H1 (cell line): Measurements from ENCODE around the gene PRR5L. TPM values are rescaled to one million over a fixed set of nuclear protein-coding genes. Genes with fewer than 3 reads are reported as not detected.

Source experiments
- CTCF ChIA-PET: fragments of 300-600 bp; sonication (Branson Sonifier 250); formaldehyde crosslinking; loops from one replicate; lab custom pipeline; 2021; ENCODE audit not compliant: partially characterized antibody; lab: Charles Lee
- POLR2A ChIA-PET: fragments of 300-600 bp; sonication (Branson Sonifier 250); formaldehyde crosslinking; loops from one replicate; lab custom pipeline; 2021; ENCODE audit warnings: inconsistent platforms; ENCODE audit not compliant: partially characterized antibody; lab: Charles Lee
- DNase-seq, 2 experiments: peaks; one replicate each; pipeline versions ENCODE4 v3.0.0 to v3.0.0-alpha.2; 2010 to 2022; ENCODE audit warnings: low spot score in 2 of 2, low read depth in 1 of 2, mixed read lengths in 1 of 2
- FAIRE-seq: peaks from 2 replicates; lab custom pipeline; 2011; peaks lifted over from hg19 to GRCh38; lab: Jason Lieb, UNC
- H2AFZ ChIP-seq: 2 replicates; pipeline ENCODE4 v1.8.1; 2012; ENCODE audit warnings: low read length, inconsistent platforms
- H2AK5ac ChIP-seq: 2 replicates; pipeline ENCODE4 v1.6.1; 2013; ENCODE audit warnings: low read depth, low read length
- H2BK120ac ChIP-seq: replicated peaks from 2 replicates; pipeline ENCODE3; 2013; ENCODE audit warnings: low read depth, low read length, inconsistent platforms
- H2BK12ac ChIP-seq: 2 replicates; pipeline ENCODE4 v1.6.1; 2013; ENCODE audit warnings: low read depth, low read length
- H2BK15ac ChIP-seq: 2 replicates; pipeline ENCODE4 v1.6.1; 2013; ENCODE audit warnings: low read length
- H2BK20ac ChIP-seq: 2 replicates; pipeline ENCODE4 v1.6.1; 2013; ENCODE audit warnings: low read length
- H2BK5ac ChIP-seq: 2 replicates; pipeline ENCODE4 v1.6.1; 2013; ENCODE audit warnings: low read depth, low read length
- H3K14ac ChIP-seq: 2 replicates; pipeline ENCODE4 v1.6.1; 2013; ENCODE audit warnings: inconsistent platforms; ENCODE audit not compliant: insufficient read length
- H3K18ac ChIP-seq: 2 replicates; pipeline ENCODE4 v1.6.1; 2013; ENCODE audit warnings: low read length; ENCODE audit errors: extremely low read depth
- H3K23ac ChIP-seq: 2 replicates; pipeline ENCODE4 v1.6.1; 2013; ENCODE audit warnings: inconsistent platforms; ENCODE audit not compliant: insufficient read length
- H3K23me2 ChIP-seq: 2 replicates; pipeline ENCODE4 v1.6.1; 2013; ENCODE audit warnings: low read depth, low read length
- H3K27ac ChIP-seq: 2 replicates; pipeline ENCODE4 v1.6.1; 2011; ENCODE audit warnings: low read depth, low read length, inconsistent platforms
- H3K27me3 ChIP-seq, 4 experiments: replicated peaks in 1 of 4; 1 replicate in 1 of 4; 2 replicates in 3 of 4; pipeline versions ENCODE4 v1.6.1 to v1.8.1; 2011 to 2013; ENCODE audit warnings: low read length in 3 of 4, mild to moderate bottlenecking in 3 of 4, inconsistent platforms in 2 of 4, mixed read lengths in 2 of 4, moderate library complexity in 1 of 4; ENCODE audit not compliant: control insufficient read depth in 3 of 4, insufficient read depth in 3 of 4; ENCODE audit errors: extremely low read depth in 1 of 4
- H3K36me3 ChIP-seq, 4 experiments: 2 replicates each; pipeline versions ENCODE4 v1.6.1 to v1.8.1; 2011 to 2013; ENCODE audit warnings: mild to moderate bottlenecking in 4 of 4, low read length in 3 of 4, moderate library complexity in 2 of 4, control low read depth in 1 of 4, inconsistent platforms in 1 of 4; ENCODE audit not compliant: insufficient read depth in 4 of 4, control insufficient read depth in 2 of 4
- H3K4ac ChIP-seq: replicated peaks from 2 replicates; pipeline ENCODE3; 2013; ENCODE audit warnings: low read length, low read depth, mixed read lengths, inconsistent platforms; ENCODE audit not compliant: insufficient read length
- H3K4me1 ChIP-seq, 4 experiments: replicated peaks in 1 of 4; 1 replicate in 1 of 4; 2 replicates in 3 of 4; pipeline versions ENCODE4 v1.6.1 to v1.8.1; 2011 to 2013; ENCODE audit warnings: low read length in 3 of 4, inconsistent platforms in 2 of 4, mixed read lengths in 1 of 4; ENCODE audit not compliant: insufficient read depth in 4 of 4, control insufficient read depth in 3 of 4
- H3K4me2 ChIP-seq, 2 experiments: 2 replicates each; pipeline versions ENCODE4 v1.6.1 to v1.8.1; 2011 to 2013; ENCODE audit warnings: low read depth in 2 of 2, low read length in 2 of 2, control low read depth in 1 of 2, inconsistent platforms in 1 of 2, mild to moderate bottlenecking in 1 of 2; ENCODE audit not compliant: insufficient read depth in 1 of 2
- H3K4me3 ChIP-seq, 4 experiments: fragments of 200-600, 300-600 bp in 1 of 4; sonication (generic), shearing (Covaris generic), sonication (Bioruptor Twin) in 1 of 4; 2 replicates each; pipeline versions ENCODE4 v1.5.1 to v1.8.1; 2011 to 2016; ENCODE audit warnings: low read length in 4 of 4, low read depth in 3 of 4, control low read depth in 2 of 4, inconsistent platforms in 2 of 4, mild to moderate bottlenecking in 2 of 4, mixed read lengths in 1 of 4, moderate library complexity in 1 of 4; ENCODE audit not compliant: insufficient read depth in 2 of 4; ENCODE audit errors: extremely low read depth in 1 of 4
- H3K56ac ChIP-seq: replicated peaks from 2 replicates; pipeline ENCODE3; 2013; ENCODE audit warnings: low read depth, mild to moderate bottlenecking, mixed read lengths, low read length, inconsistent platforms; ENCODE audit not compliant: insufficient read length
- H3K79me1 ChIP-seq: 2 replicates; pipeline ENCODE4 v1.6.1; 2013; ENCODE audit warnings: low read depth, low read length, control low read depth
- H3K79me2 ChIP-seq, 2 experiments: 2 replicates each; pipeline versions ENCODE4 v1.6.1 to v1.8.1; 2012 to 2013; ENCODE audit warnings: low read length in 2 of 2, mild to moderate bottlenecking in 2 of 2, inconsistent platforms in 1 of 2; ENCODE audit not compliant: insufficient read depth in 2 of 2, control insufficient read depth in 1 of 2
- H3K9ac ChIP-seq, 4 experiments: replicated peaks in 1 of 4; 1 replicate in 1 of 4; 2 replicates in 3 of 4; pipeline versions ENCODE4 v1.6.1 to v1.8.1; 2011 to 2013; ENCODE audit warnings: low read depth in 3 of 4, low read length in 3 of 4, control low read depth in 2 of 4, mild to moderate bottlenecking in 2 of 4, moderate library complexity in 2 of 4, inconsistent platforms in 1 of 4; ENCODE audit errors: extremely low read depth in 1 of 4
- H3K9me3 ChIP-seq, 2 experiments: 2 replicates each; pipeline versions ENCODE4 v1.6.1 to v1.8.1; 2012 to 2013; ENCODE audit warnings: mild to moderate bottlenecking in 2 of 2, moderate library complexity in 2 of 2, control low read depth in 1 of 2, inconsistent platforms in 1 of 2, low read depth in 1 of 2, low read length in 1 of 2, mixed read lengths in 1 of 2; ENCODE audit not compliant: insufficient read depth in 2 of 2
- H4K20me1 ChIP-seq, 2 experiments: replicated peaks in 1 of 2; 2 replicates each; pipeline versions ENCODE3 to v1.8.1; 2011 to 2013; ENCODE audit warnings: inconsistent platforms in 2 of 2, low read length in 2 of 2, mild to moderate bottlenecking in 1 of 2; ENCODE audit not compliant: insufficient read depth in 2 of 2, control insufficient read depth in 1 of 2
- H4K5ac ChIP-seq: 2 replicates; pipeline ENCODE4 v1.6.1; 2013; ENCODE audit warnings: low read length, low read depth, mixed read lengths, inconsistent platforms; ENCODE audit not compliant: insufficient read length
- H4K8ac ChIP-seq: 2 replicates; pipeline ENCODE4 v1.8.0; 2013; ENCODE audit warnings: mild to moderate bottlenecking, moderate library complexity, low read length, inconsistent platforms; ENCODE audit not compliant: insufficient read depth; ENCODE audit errors: extremely low read depth
- H4K91ac ChIP-seq: replicated peaks from 2 replicates; pipeline ENCODE3; 2013; ENCODE audit warnings: low read length, mixed read lengths, inconsistent platforms; ENCODE audit not compliant: insufficient read length
- CHD2 ChIP-seq: IDR thresholded peaks from 2 replicates; pipeline ENCODE4 v1.6.1; 2012; ENCODE audit warnings: low read length, improper control_type of control experiment
- FOSL1 ChIP-seq: IDR thresholded peaks from 2 replicates; pipeline ENCODE4 v1.6.1; 2011; ENCODE audit warnings: mild to moderate bottlenecking, low read depth, low read length, moderate library complexity; ENCODE audit not compliant: insufficient read depth
- RNF2 ChIP-seq: fragments of 200-900, 300-1000 bp; sonication (generic); IDR thresholded peaks from 2 replicates; pipeline ENCODE4 v1.7.1; 2016; ENCODE audit warnings: borderline replicate concordance, low read depth, mild to moderate bottlenecking, antibody characterized with exemption, low read length; ENCODE audit not compliant: poor library complexity, severe bottlenecking; ENCODE audit errors: missing control alignments
- TEAD4 ChIP-seq: IDR thresholded peaks from 2 replicates; pipeline ENCODE4 v1.6.1; 2012; ENCODE audit warnings: low read depth, low read length, inconsistent platforms, mixed read lengths
- WGBS, 2 experiments: shearing (Covaris generic) in 1 of 2; methylation state at CpG; one replicate each; pipeline versions ENCODE4 v1.1.6 to v1.1.7; 2013 to 2015; ENCODE audit warnings: low lambda C conversion rate in 2 of 2, mixed read lengths in 2 of 2, inconsistent platforms in 1 of 2, low coverage in 1 of 2, missing lambda C conversion rate in 1 of 2; ENCODE audit not compliant: insufficient replicate concordance in 2 of 2, insufficient coverage in 1 of 2, insufficient read length in 1 of 2; ENCODE audit errors: extremely low coverage in 1 of 2, missing lambda C conversion rate in 1 of 2; 5-methylcytosine and 5-hydroxymethylcytosine counted together
- polyA plus RNA-seq, 7 experiments: library from polyadenylated mRNA; depleted of rRNA in 3 of 7; stranded (reverse) in 5 of 7; unstranded in 2 of 7; fragments of >200 nt in 5 of 7; fragments of 200-250 nt in 2 of 7; gene quantifications; 1 replicate in 5 of 7; 2 replicates in 1 of 7; 4 replicates in 1 of 7; pipeline versions ENCODE4 v1.2.1 to v1.2.3, GENCODE V29; 2011 to 2013; ENCODE audit warnings: missing spikeins in 2 of 7, mixed read lengths in 2 of 7
- total RNA-seq: library from RNA; stranded (reverse); fragmentation: NEBNext Ultra II Directional; extraction: Animal tissue kit (Norgen Biotek cat#: 25700); gene quantifications from 2 replicates; pipeline ENCODE4 v1.2.1, GENCODE V29; 2021

PRR5L gene
- total and polyA plus RNA-seq, 2 of the 8 experiments (the other 6 are each of a cell fraction or from before 2014, with no cell fraction given) = 6.6 to 10.1 TPM

GRCh38 chr11:36432093-36432469 lies 136.0 kb downstream of the PRR5L start:
- H3K9me3 ChIP-seq = no peaks in the 10 kb centered on the region
- H3K23ac ChIP-seq = no peak overlapping the region
- CTCF ChIA-PET = interaction anchor here (0.6 to 1.9 kb wide), 7 partner anchors 21 to 610 kb away, joined by 3 to 4 read pairs (median 3); no protein-coding TSS in a partner anchor
- no peaks in the 10 kb centered on the region for H3K4me1 ChIP-seq
- no peak overlapping the region for H3K18ac ChIP-seq
- H3K79me1 ChIP-seq = no peaks in the 10 kb centered on the region
- 92% methylated on average over 2 of the region's 2 CpGs; no CpG with 5 or more reads in 1 of the 2 experiments for WGBS, 2 experiments
- H3K79me2 ChIP-seq = no peaks in the 10 kb centered on the region
- H3K36me3 ChIP-seq = no peaks in the 10 kb centered on the region
- no peak overlapping the region for H3K14ac ChIP-seq
- H2BK5ac ChIP-seq = no peak overlapping the region
- FAIRE-seq = no peak
- H2BK120ac ChIP-seq = no peak overlapping the region
- no peak overlapping the region for H3K56ac ChIP-seq
- peaks cover 0 to 3% of the 10 kb centered on the region in 2 experiments for H4K20me1 ChIP-seq
- no peak overlapping the region for H3K4me2 ChIP-seq
- no peak overlapping the region for H3K4ac ChIP-seq
- no peak overlapping the region for H2AK5ac ChIP-seq
- H3K9ac ChIP-seq = no peak overlapping the region
- POLR2A ChIA-PET = no interaction called here
- H2AFZ ChIP-seq = no peak overlapping the region
- H3K27ac ChIP-seq = no peak overlapping the region
- no peak overlapping the region for H2BK15ac ChIP-seq
- no peaks in the 10 kb centered on the region for H3K27me3 ChIP-seq
- no peak for DNase-seq
- no peak overlapping the region for H2BK12ac ChIP-seq
- H4K5ac ChIP-seq = no peak overlapping the region
- H4K8ac ChIP-seq = no peak overlapping the region
- no peaks in the 10 kb centered on the region for H3K23me2 ChIP-seq
- no peak overlapping the region for H3K4me3 ChIP-seq
- no peak overlapping the region for H2BK20ac ChIP-seq
- H4K91ac ChIP-seq = no peak overlapping the region
- TF ChIP-seq RNF2 = no peak
- no peak for TF ChIP-seq FOSL1
- no peak for TF ChIP-seq CHD2
- no peak for TF ChIP-seq TEAD4
